Astrocyte of the cerebellum (primary cell): Measurements from ENCODE around the gene ADAMTSL3.

Source experiments
- DNase-seq: peaks from one replicate; pipeline ENCODE4 v3.0.0-alpha.2; 2011; ENCODE audit warnings: low read depth
- H3K4me3 ChIP-seq: 2 replicates; pipeline ENCODE4 v1.5.1; 2011; ENCODE audit warnings: mild to moderate bottlenecking, low read depth, low read length, moderate library complexity
- CTCF ChIP-seq: IDR thresholded peaks from 2 replicates; pipeline ENCODE4 v1.5.1; 2012; ENCODE audit warnings: low read length, low read depth, moderate library complexity, mild to moderate bottlenecking; ENCODE audit errors: missing control alignments
- in situ Hi-C: cut with HindIII; loops from 2 replicates; pipeline ENCODE4 v1.10.0; 2017; ENCODE audit warnings: low sequenced_read_pairs

ADAMTSL3 gene

GRCh38 chr15:83690676-83691075, 36.8 kb downstream of the ADAMTSL3 start:
- TF ChIP-seq CTCF: no peak
- H3K4me3 ChIP-seq: no peak overlapping the region
- in situ Hi-C loops: no loop called here
- no peak for DNase-seq

GRCh38 chr15:83692746-83693581, 39.0 kb downstream of the ADAMTSL3 start:
- H3K4me3 ChIP-seq: no peak overlapping the region
- no peak for TF ChIP-seq CTCF
- in situ Hi-C loops: no loop called here
- no peak for DNase-seq

- no peak overlapping the region for H3K4me3 ChIP-seq
- DNase-seq: no peak
- in situ Hi-C loops: no loop called here
- no peak for TF ChIP-seq CTCF
These were observed 40.1 kb downstream of the ADAMTSL3 start for GRCh38 chr15:83694015-83694414.

GRCh38 chr15:83694536-83694935, 40.6 kb downstream of the ADAMTSL3 start:
- in situ Hi-C loops: no loop called here
- no peak for TF ChIP-seq CTCF
- no peak overlapping the region for H3K4me3 ChIP-seq
- no peak for DNase-seq

GRCh38 chr15:83695246-83695645, 41.3 kb downstream of the ADAMTSL3 start:
- TF ChIP-seq CTCF: no peak
- H3K4me3 ChIP-seq: no peak overlapping the region
- DNase-seq: no peak
- in situ Hi-C loops: no loop called here

- in situ Hi-C loops: no loop called here
- no peak for DNase-seq
- TF ChIP-seq CTCF: no peak
- no peak overlapping the region for H3K4me3 ChIP-seq
These were observed 42.0 kb downstream of the ADAMTSL3 start for GRCh38 chr15:83695901-83696425.
